ENCODE measurements around the gene PRSS21. TPM values are rescaled to one million over a fixed set of nuclear protein-coding genes. Genes with fewer than 3 reads are reported as not detected.
A peak's percentile ranks its signal among the peaks of the same experiment; 100 is the strongest.

Gene PRSS21
- total RNA-seq, 2 experiments from 2014 or later, result not detected

GRCh38 chr16:2786061-2786825, 30.8 kb upstream of the PRSS21 start:
- Mint-ChIP-seq H3K4me3 (peak overlapping the region; percentile 27), H3K27me3 (peaks cover 25% of the 10 kb centered on the region), H3K9me3 (no peaks in the 10 kb centered on the region), H3K4me1 (ENCODE audit: low read depth) (peaks cover 4% of the 10 kb centered on the region), H3K36me3 (ENCODE audit: low read depth) (no peaks in the 10 kb centered on the region), H3K27ac (no peak overlapping the region)
- POLR2A ChIA-PET, result interaction anchor here (1.8 to 3.6 kb wide), 2 partner anchors 8 to 33 kb away, joined by 7 to 16 read pairs; partner anchors contain the start of gene SRRM2
- peaks cover 24% of the 10 kb centered on the region for H3K4me1 ChIP-seq (ENCODE audit: insufficient read depth, low read length)
- H3K36me3 ChIP-seq (ENCODE audit: insufficient read depth, low read length), result no peaks in the 10 kb centered on the region
- intact Hi-C loops (cut with DNase I, micrococcal nuclease), result no loop called here
- H3K9me3 ChIP-seq (ENCODE audit: control insufficient read depth in 1 of 2, insufficient read depth in 1 of 2, low read length in 2 of 2), result no peaks in the 10 kb centered on the region
- no peak for TF ChIP-seq CTCF (IDR thresholded peaks at IDR 0.05)
- no peak overlapping the region for H3K27ac ChIP-seq (ENCODE audit: low read depth in 1 of 2, low read length in 2 of 2)
- peak overlapping the region; percentile 60 for H3K4me3 ChIP-seq (ENCODE audit: low read length)
- DNase-seq, result peak in 1 of 14 experiments; percentile 26
- peaks cover 5 to 16% of the 10 kb centered on the region in 2 experiments for H3K27me3 ChIP-seq (ENCODE audit: control insufficient read depth in 1 of 2, insufficient read depth in 2 of 2, low read length in 2 of 2)
- no peak for ATAC-seq (ENCODE audit: poor library complexity)
- CTCF ChIA-PET, result no interaction called here

- Mint-ChIP-seq H3K27me3 (peaks cover 28% of the 10 kb centered on the region), H3K4me1 (ENCODE audit: low read depth) (peaks cover 4% of the 10 kb centered on the region), H3K9me3 (no peaks in the 10 kb centered on the region), H3K4me3 (no peak overlapping the region), H3K36me3 (ENCODE audit: low read depth) (no peaks in the 10 kb centered on the region), H3K27ac (no peak overlapping the region)
- H3K27ac ChIP-seq (ENCODE audit: low read depth in 1 of 2, low read length in 2 of 2), result no peak overlapping the region
- CTCF ChIA-PET, result no interaction called here
- POLR2A ChIA-PET, result interaction anchor here (1.8 kb wide), 1 partner anchor 9 kb away, joined by 7 read pairs; no protein-coding TSS in a partner anchor
- no peak for TF ChIP-seq CTCF (IDR thresholded peaks at IDR 0.05)
- intact Hi-C loops (cut with DNase I, micrococcal nuclease), result no loop called here
- DNase-seq, result no peak
- H3K4me1 ChIP-seq (ENCODE audit: insufficient read depth, low read length), result peaks cover 24% of the 10 kb centered on the region
- H3K4me3 ChIP-seq (ENCODE audit: low read length), result no peak overlapping the region
- no peaks in the 10 kb centered on the region for H3K9me3 ChIP-seq (ENCODE audit: control insufficient read depth in 1 of 2, insufficient read depth in 1 of 2, low read length in 2 of 2)
- H3K27me3 ChIP-seq (ENCODE audit: control insufficient read depth in 1 of 2, insufficient read depth in 2 of 2, low read length in 2 of 2), result peaks cover 5 to 16% of the 10 kb centered on the region in 2 experiments
- ATAC-seq (ENCODE audit: poor library complexity), result no peak
- no peaks in the 10 kb centered on the region for H3K36me3 ChIP-seq (ENCODE audit: insufficient read depth, low read length)
These were observed 30.2 kb upstream of the PRSS21 start for GRCh38 chr16:2786826-2787151.

- H3K27me3 ChIP-seq (ENCODE audit: control insufficient read depth in 1 of 2, insufficient read depth in 2 of 2, low read length in 2 of 2), result peaks cover 5 to 16% of the 10 kb centered on the region in 2 experiments
- peaks cover 4% of the 10 kb centered on the region for H3K4me1 Mint-ChIP-seq (ENCODE audit: low read depth)
- H3K27me3 Mint-ChIP-seq, result peaks cover 33% of the 10 kb centered on the region
- no peaks in the 10 kb centered on the region for H3K36me3 ChIP-seq (ENCODE audit: insufficient read depth, low read length)
- no peaks in the 10 kb centered on the region for H3K9me3 Mint-ChIP-seq
- ChIA-PET POLR2A (interaction anchor here (1.8 kb wide), 1 partner anchor 9 kb away, joined by 7 read pairs; no protein-coding TSS in a partner anchor), CTCF (no interaction called here)
- no peaks in the 10 kb centered on the region for H3K36me3 Mint-ChIP-seq (ENCODE audit: low read depth)
- ATAC-seq (ENCODE audit: poor library complexity) (no peak), DNase-seq (peak in 1 of 14 experiments; percentile 24)
- no peaks in the 10 kb centered on the region for H3K9me3 ChIP-seq (ENCODE audit: control insufficient read depth in 1 of 2, insufficient read depth in 1 of 2, low read length in 2 of 2)
- peaks cover 24% of the 10 kb centered on the region for H3K4me1 ChIP-seq (ENCODE audit: insufficient read depth, low read length)
- H3K27ac ChIP-seq (ENCODE audit: low read depth in 1 of 2, low read length in 2 of 2), result no peak within 1 kb of the TSS
- no peak for TF ChIP-seq CTCF (IDR thresholded peaks at IDR 0.05)
- H3K27ac Mint-ChIP-seq, result no peak within 1 kb of the TSS
- intact Hi-C loops (cut with DNase I, micrococcal nuclease), result no loop called here
- H3K4me3 ChIP-seq (ENCODE audit: low read length), result no peak within 1 kb of the TSS
- peak within 1 kb of the TSS; percentile 25 for H3K4me3 Mint-ChIP-seq
These were observed 29.6 kb upstream of the PRSS21 start, which contains the start of gene PRSS33 for GRCh38 chr16:2787406-2787805. Gene PRSS33 (minus strand): TSS chr16:2787560. CDS start chr16:2786547, 1,013 bp downstream.
